Common myeloid progenitor, CD34-positive (primary cell): ENCODE results near the gene ABHD16A.

ENCODE experiments used
- CTCF ChIA-PET: fragments of 350-600 bp; sonication (Branson Sonifier 250); formaldehyde crosslinking; loops from one replicate; lab custom pipeline; 2021; ENCODE audit warnings: antibody characterized with exemption; lab: Charles Lee
- POLR2A ChIA-PET: fragments of 350-600 bp; sonication (Branson Sonifier 250); formaldehyde crosslinking; loops from one replicate; lab custom pipeline; 2021; ENCODE audit warnings: antibody characterized with exemption; lab: Charles Lee
- DNase-seq, 3 donors: peaks; one replicate each; pipeline versions ENCODE4 v3.0.0 to v3.0.0-alpha.2; 2013
- H3K27ac ChIP-seq, 2 experiments: 1 replicate in 1 of 2; 2 replicates in 1 of 2; pipeline ENCODE4 v1.7.0; 2013; ENCODE audit warnings: inconsistent platforms in 2 of 2, low read length in 2 of 2, mild to moderate bottlenecking in 2 of 2, low read depth in 1 of 2, moderate library complexity in 1 of 2; ENCODE audit not compliant: severe bottlenecking in 2 of 2, insufficient read depth in 1 of 2, poor library complexity in 1 of 2
- H3K27me3 ChIP-seq, 5 experiments: replicated peaks in 2 of 5; 1 replicate in 3 of 5; 2 replicates in 2 of 5; pipeline versions ENCODE4 v1.6.1 to v1.7.0; 2013; ENCODE audit warnings: low read length in 4 of 5, mild to moderate bottlenecking in 2 of 5, moderate library complexity in 2 of 5, inconsistent platforms in 1 of 5; ENCODE audit not compliant: insufficient read depth in 5 of 5, control insufficient read depth in 4 of 5
- H3K36me3 ChIP-seq, 4 experiments: 1 replicate in 2 of 4; 2 replicates in 2 of 4; pipeline versions ENCODE4 v1.6.1 to v1.7.0; 2013; ENCODE audit warnings: low read length in 3 of 4, control low read depth in 1 of 4, mild to moderate bottlenecking in 1 of 4; ENCODE audit not compliant: control insufficient read depth in 4 of 4, insufficient read depth in 4 of 4
- H3K4me1 ChIP-seq, 4 experiments: 1 replicate in 3 of 4; 2 replicates in 1 of 4; pipeline versions ENCODE4 v1.6.1 to v1.7.1; 2013; ENCODE audit warnings: low read length in 3 of 4, mild to moderate bottlenecking in 3 of 4, control low read depth in 1 of 4, inconsistent platforms in 1 of 4, moderate library complexity in 1 of 4; ENCODE audit not compliant: control insufficient read depth in 4 of 4, insufficient read depth in 4 of 4; ENCODE audit errors: control extremely low read depth in 1 of 4
- H3K4me3 ChIP-seq, 7 experiments: 1 replicate in 4 of 7; 2 replicates in 3 of 7; pipeline versions ENCODE4 v1.5.1 to v1.7.0; 2013; ENCODE audit warnings: mild to moderate bottlenecking in 7 of 7, low read length in 6 of 7, moderate library complexity in 6 of 7, inconsistent platforms in 2 of 7, low read depth in 2 of 7, control low read depth in 1 of 7; ENCODE audit not compliant: insufficient read depth in 4 of 7, control insufficient read depth in 1 of 7; ENCODE audit errors: extremely low read depth in 1 of 7
- H3K9me3 ChIP-seq, 5 experiments: 1 replicate in 4 of 5; 2 replicates in 1 of 5; pipeline versions ENCODE4 v1.6.1 to v1.7.1; 2013; ENCODE audit warnings: low read length in 4 of 5, mild to moderate bottlenecking in 2 of 5, inconsistent platforms in 1 of 5, low read depth in 1 of 5, moderate library complexity in 1 of 5; ENCODE audit not compliant: control insufficient read depth in 4 of 5, insufficient read depth in 2 of 5; ENCODE audit errors: control extremely low read depth in 1 of 5
- WGBS: methylation state at CpG from one replicate; pipeline ENCODE4 v1.1.5; 2013; ENCODE audit not compliant: insufficient coverage; 5-methylcytosine and 5-hydroxymethylcytosine counted together

ABHD16A gene

GRCh38 chr6:31691078-31691463 is 12.1 kb downstream of the ABHD16A start:
- 95% methylated on average over 2 of the region's 6 CpGs for WGBS
- H3K27ac ChIP-seq = peak overlapping the region in 1 of 2 experiments; percentile 77
- H3K36me3 ChIP-seq = peaks cover 12 to 95% (median 75%) of the 10 kb centered on the region in 4 experiments
- ChIA-PET CTCF (interaction anchor here (0.8 to 7.8 kb wide), 12 partner anchors 10 to 146 kb away, joined by 3 to 51 read pairs (median 4); partner anchors contain the start of genes ABHD16A, LY6G5B, LY6G5C and LY6G6D), POLR2A (interaction anchor here (0.9 to 1.2 kb wide), 2 partner anchors 10 to 12 kb away, joined by 3 read pairs; partner anchors contain the start of genes ABHD16A and LY6G5C)
- no peaks in the 10 kb centered on the region for H3K4me1 ChIP-seq
- H3K27me3 ChIP-seq = no peaks in the 10 kb centered on the region
- no peak overlapping the region for H3K4me3 ChIP-seq
- H3K9me3 ChIP-seq = no peaks in the 10 kb centered on the region
- no peak for DNase-seq

GRCh38 chr6:31690231-31691077 is 12.7 kb downstream of the ABHD16A start:
- WGBS = 95% methylated on average over 4 of the region's 10 CpGs
- DNase-seq = no peak

GRCh38 chr6:31689249-31690110 is 13.6 kb downstream of the ABHD16A start:
- Histone ChIP-seq H3K27me3 (no peaks in the 10 kb centered on the region), H3K9me3 (no peaks in the 10 kb centered on the region), H3K27ac (peak overlapping the region in 1 of 2 experiments; percentile 77), H3K4me3 (no peak overlapping the region), H3K36me3 (peaks cover 12 to 93% (median 77%) of the 10 kb centered on the region in 4 experiments), H3K4me1 (no peaks in the 10 kb centered on the region)
- ChIA-PET POLR2A (no interaction called here), CTCF (interaction anchor here (0.9 to 7.8 kb wide), 12 partner anchors 10 to 145 kb away, joined by 3 to 51 read pairs (median 4); partner anchors contain the start of genes ABHD16A, C6orf47, LY6G5B and LY6G6C)
- DNase-seq = peak in 1 of 3 donors; percentile 17
- 98% methylated on average over 6 of the region's 11 CpGs for WGBS

More at GRCh38 chr6:31690231-31691077, 12.7 kb downstream of the ABHD16A start:
- Histone ChIP-seq H3K4me3 (no peak overlapping the region), H3K36me3 (peaks cover 12 to 96% (median 80%) of the 10 kb centered on the region in 4 experiments), H3K27ac (peak overlapping the region in 1 of 2 experiments; percentile 77), H3K9me3 (no peaks in the 10 kb centered on the region), H3K27me3 (no peaks in the 10 kb centered on the region), H3K4me1 (no peaks in the 10 kb centered on the region)
- ChIA-PET POLR2A (interaction anchor here (1.2 kb wide), 1 partner anchor 9 kb away, joined by 3 read pairs; the partner anchor contains the start of gene LY6G5C), CTCF (interaction anchor here (0.8 to 7.8 kb wide), 17 partner anchors 9 to 146 kb away, joined by 3 to 51 read pairs (median 4); partner anchors contain the start of genes ABHD16A, LY6G5B, LY6G5C and LY6G6C)

- Histone ChIP-seq H3K27me3 (no peaks in the 10 kb centered on the region), H3K4me1 (peaks cover 0 to 5% (median 1%) of the 10 kb centered on the region in 4 experiments), H3K9me3 (no peaks in the 10 kb centered on the region), H3K4me3 (no peak overlapping the region), H3K27ac (peak overlapping the region in 1 of 2 experiments; percentile 12), H3K36me3 (peaks cover 12 to 81% (median 74%) of the 10 kb centered on the region in 4 experiments)
- no peak for DNase-seq
- ChIA-PET CTCF (interaction anchor here (7.8 kb wide), 1 partner anchor 13 kb away, joined by 51 read pairs; the partner anchor contains the start of gene ABHD16A), POLR2A (interaction anchor here (1.0 kb wide), 1 partner anchor 15 kb away, joined by 3 read pairs; the partner anchor contains the start of gene ABHD16A)
- 98% methylated on average over 10 of the region's 14 CpGs for WGBS
Measured at GRCh38 chr6:31687860-31688693, 15.0 kb downstream of the ABHD16A start.

GRCh38 chr6:31687321-31687720 is 15.8 kb downstream of the ABHD16A start:
- no peak overlapping the region for H3K27ac ChIP-seq
- WGBS = 87% methylated on average over 4 of the region's 8 CpGs
- CTCF ChIA-PET = interaction anchor here (1.3 to 7.8 kb wide), 3 partner anchors 13 to 43 kb away, joined by 3 to 51 read pairs (median 4); partner anchors contain the start of gene ABHD16A
- H3K36me3 ChIP-seq = peaks cover 12 to 74% (median 68%) of the 10 kb centered on the region in 4 experiments
- H3K4me1 ChIP-seq = peaks cover 0 to 11% (median 3%) of the 10 kb centered on the region in 4 experiments
- H3K27me3 ChIP-seq = no peaks in the 10 kb centered on the region
- POLR2A ChIA-PET = interaction anchor here (1.0 kb wide), 1 partner anchor 16 kb away, joined by 3 read pairs; the partner anchor contains the start of gene ABHD16A
- H3K9me3 ChIP-seq = no peaks in the 10 kb centered on the region
- no peak overlapping the region for H3K4me3 ChIP-seq
- no peak for DNase-seq

- no peak for DNase-seq
- POLR2A ChIA-PET = no interaction called here
- H3K36me3 ChIP-seq = peaks cover 12 to 67% (median 62%) of the 10 kb centered on the region in 4 experiments
- 86% methylated on average over 4 of the region's 5 CpGs for WGBS
- H3K27ac ChIP-seq = peak overlapping the region in 1 of 2 experiments; percentile 7
- no peak overlapping the region for H3K4me3 ChIP-seq
- CTCF ChIA-PET = interaction anchor here (0.8 to 7.8 kb wide), 4 partner anchors 14 to 135 kb away, joined by 3 to 51 read pairs (median 4); partner anchors contain the start of gene ABHD16A
- no peaks in the 10 kb centered on the region for H3K9me3 ChIP-seq
- peaks cover 0 to 14% (median 7%) of the 10 kb centered on the region in 4 experiments for H3K4me1 ChIP-seq
- no peaks in the 10 kb centered on the region for H3K27me3 ChIP-seq
Measured at GRCh38 chr6:31686483-31686882, 16.6 kb downstream of the ABHD16A start.
